Upper lobe of right lung (tissue), 1 donor: ENCODE results near the gene UBR2. TPM values are rescaled to one million over a fixed set of nuclear protein-coding genes. Genes with fewer than 3 reads are reported as not detected.

Experiments used
- ATAC-seq: fragments of 200-7000 bp; cut with Tn5 transposase; one replicate; pipeline ENCODE4 v1.9.1; 2020; ENCODE audit warnings: mild to moderate bottlenecking, moderate library complexity
- DNase-seq: peaks from one replicate; pipeline ENCODE4 v3.0.0-alpha.2; 2020
- H3K27ac ChIP-seq: fragments of 200-600 bp; one replicate; pipeline ENCODE4 v1.8.0; 2022
- H3K27me3 ChIP-seq: fragments of 200-600 bp; one replicate; pipeline ENCODE4 v1.8.0; 2022; ENCODE audit warnings: mild to moderate bottlenecking
- H3K36me3 ChIP-seq: fragments of 200-600 bp; one replicate; pipeline ENCODE4 v1.8.0; 2022
- H3K4me1 ChIP-seq: fragments of 200-600 bp; one replicate; pipeline ENCODE4 v1.8.0; 2022
- H3K4me3 ChIP-seq: fragments of 200-600 bp; one replicate; pipeline ENCODE4 v1.8.0; 2022; ENCODE audit warnings: mild to moderate bottlenecking
- H3K9me3 ChIP-seq: fragments of 200-600 bp; one replicate; pipeline ENCODE4 v1.8.0; 2022
- intact Hi-C: fragments of 100-400 bp; cut with DNase I; formaldehyde crosslinking; loops from one replicate; pipeline ENCODE4 v1.11.0; 2022
- total RNA-seq: library from RNA; stranded (reverse); fragmentation: NEBNext Ultra II Directional; extraction: Animal tissue kit (Norgen Biotek cat#: 25700); gene quantifications from one replicate; pipeline ENCODE4 v1.2.1, GENCODE V29; 2021
- TF ChIP-seq, protein P1 (sequence below): fragments of 200-600 bp; IDR thresholded peaks from one replicate; pipeline ENCODE4 v1.8.0; 2022; ENCODE audit warnings: antibody characterized with exemption
- donor health status: DM: no; HTN: yes; CAD: no; lungs with severe emphysema.

UBR2 gene
- total RNA-seq, 1 donor from 2014 or later = 36.6 TPM

DNA sequence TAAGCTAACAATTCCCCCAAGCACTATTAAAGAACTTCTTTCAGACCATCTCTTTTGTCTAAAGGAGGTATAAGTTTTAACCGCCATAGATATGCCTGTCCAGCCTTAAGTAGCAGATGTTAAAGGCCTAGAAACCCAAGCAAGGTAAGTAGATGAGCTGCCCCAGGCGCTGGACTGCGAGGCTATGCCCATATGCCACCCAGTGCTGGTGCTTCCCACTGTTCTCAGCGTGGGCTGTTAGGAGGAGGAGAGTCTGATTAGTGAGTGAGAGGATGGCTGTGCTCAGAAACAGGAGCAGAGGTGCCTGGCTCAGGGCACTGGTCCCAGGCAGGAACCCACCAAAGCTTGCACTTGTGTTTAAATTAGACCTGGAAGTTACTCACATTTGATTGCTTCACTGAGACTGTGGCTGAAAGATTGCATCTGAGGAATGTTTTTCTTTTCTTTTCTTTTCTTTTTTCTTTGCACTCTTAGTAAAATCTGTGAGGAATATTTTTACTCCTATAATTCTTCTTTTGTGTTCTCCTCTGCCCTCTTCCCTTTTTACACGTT, 126.4 kb downstream of the UBR2 start:
- ATAC-seq (no peak), DNase-seq (no peak)
- H3K36me3 ChIP-seq = peaks cover 91% of the 10 kb centered on the region
- peaks cover 12% of the 10 kb centered on the region for H3K4me1 ChIP-seq
- no peaks in the 10 kb centered on the region for H3K27me3 ChIP-seq
- intact Hi-C loops = no loop called here
- no peak overlapping the region for H3K27ac ChIP-seq
- TF ChIP-seq, protein P1, sequence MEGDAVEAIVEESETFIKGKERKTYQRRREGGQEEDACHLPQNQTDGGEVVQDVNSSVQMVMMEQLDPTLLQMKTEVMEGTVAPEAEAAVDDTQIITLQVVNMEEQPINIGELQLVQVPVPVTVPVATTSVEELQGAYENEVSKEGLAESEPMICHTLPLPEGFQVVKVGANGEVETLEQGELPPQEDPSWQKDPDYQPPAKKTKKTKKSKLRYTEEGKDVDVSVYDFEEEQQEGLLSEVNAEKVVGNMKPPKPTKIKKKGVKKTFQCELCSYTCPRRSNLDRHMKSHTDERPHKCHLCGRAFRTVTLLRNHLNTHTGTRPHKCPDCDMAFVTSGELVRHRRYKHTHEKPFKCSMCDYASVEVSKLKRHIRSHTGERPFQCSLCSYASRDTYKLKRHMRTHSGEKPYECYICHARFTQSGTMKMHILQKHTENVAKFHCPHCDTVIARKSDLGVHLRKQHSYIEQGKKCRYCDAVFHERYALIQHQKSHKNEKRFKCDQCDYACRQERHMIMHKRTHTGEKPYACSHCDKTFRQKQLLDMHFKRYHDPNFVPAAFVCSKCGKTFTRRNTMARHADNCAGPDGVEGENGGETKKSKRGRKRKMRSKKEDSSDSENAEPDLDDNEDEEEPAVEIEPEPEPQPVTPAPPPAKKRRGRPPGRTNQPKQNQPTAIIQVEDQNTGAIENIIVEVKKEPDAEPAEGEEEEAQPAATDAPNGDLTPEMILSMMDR = no peak
- H3K4me3 ChIP-seq = no peak overlapping the region
- H3K9me3 ChIP-seq = no peaks in the 10 kb centered on the region

DNA sequence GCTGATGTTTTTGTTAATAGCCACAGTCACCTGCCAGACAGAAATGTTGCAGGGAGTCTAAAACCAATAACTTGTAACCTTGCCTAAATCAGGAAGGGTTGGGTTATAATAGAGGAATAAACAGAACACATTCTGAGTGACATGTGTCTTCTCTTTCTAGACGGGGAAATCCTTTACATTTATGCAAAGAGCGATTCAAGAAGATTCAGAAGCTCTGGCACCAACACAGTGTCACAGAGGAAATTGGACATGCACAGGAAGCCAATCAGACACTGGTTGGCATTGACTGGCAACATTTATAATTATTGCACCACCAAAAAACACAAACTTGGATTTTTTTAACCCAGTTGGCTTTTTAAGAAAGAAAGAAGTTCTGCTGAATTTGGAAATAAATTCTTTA, 127.0 kb downstream of the UBR2 start:
- intact Hi-C loops = no loop called here
- H3K4me1 ChIP-seq = peaks cover 12% of the 10 kb centered on the region
- TF ChIP-seq, protein P1 = no peak

DNA sequence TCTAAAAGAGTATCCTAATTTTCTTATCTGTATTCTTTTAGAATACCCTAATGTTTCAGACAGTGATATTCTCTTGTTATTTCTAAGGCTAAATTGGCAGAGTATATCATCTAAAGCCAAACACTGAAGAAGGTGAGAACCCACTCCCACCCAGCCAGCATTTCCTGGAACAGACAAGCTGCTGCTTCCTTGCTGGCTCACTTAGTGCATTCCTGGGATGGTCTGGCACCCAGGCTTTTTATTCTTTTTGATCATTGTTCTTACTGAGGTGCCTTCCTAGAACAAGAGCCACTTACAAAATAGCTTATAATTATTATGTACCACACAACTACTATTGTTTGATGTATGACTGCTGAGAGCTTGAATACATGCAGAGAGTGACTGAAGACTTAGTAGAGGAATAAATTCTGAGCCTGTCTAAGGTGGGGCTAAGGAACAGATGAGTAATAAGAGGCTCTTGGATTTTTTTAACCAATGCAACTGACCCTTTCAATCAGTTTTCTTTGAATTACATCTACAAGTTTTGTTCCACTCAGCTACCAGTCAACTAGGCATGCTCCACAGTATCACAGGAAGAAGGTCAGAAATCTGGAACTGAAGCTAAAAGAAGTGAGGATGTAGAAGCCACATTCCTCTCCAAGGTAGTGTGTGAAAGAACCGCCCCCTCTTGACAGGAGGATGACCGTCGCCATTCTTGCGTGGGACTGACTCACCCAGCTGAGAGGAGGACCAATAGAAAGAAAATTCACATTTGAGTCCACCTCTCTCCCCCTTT, 128.5 kb downstream of the UBR2 start:
- Histone ChIP-seq H3K9me3 (no peaks in the 10 kb centered on the region), H3K4me3 (no peak overlapping the region), H3K27ac (peak overlapping the region; percentile 25), H3K4me1 (peaks cover 18% of the 10 kb centered on the region), H3K27me3 (no peaks in the 10 kb centered on the region), H3K36me3 (peaks cover 79% of the 10 kb centered on the region)
- DNase-seq (no peak), ATAC-seq (peak; percentile 79)
- intact Hi-C loops = no loop called here
- TF ChIP-seq, protein P1 = no peak

More for the DNA sequence above, 127.0 kb downstream of the UBR2 start:
- Histone ChIP-seq H3K4me3 (no peak overlapping the region), H3K27me3 (no peaks in the 10 kb centered on the region), H3K9me3 (no peaks in the 10 kb centered on the region), H3K27ac (no peak overlapping the region), H3K36me3 (peaks cover 85% of the 10 kb centered on the region)
- ATAC-seq (no peak), DNase-seq (no peak)

DNA sequence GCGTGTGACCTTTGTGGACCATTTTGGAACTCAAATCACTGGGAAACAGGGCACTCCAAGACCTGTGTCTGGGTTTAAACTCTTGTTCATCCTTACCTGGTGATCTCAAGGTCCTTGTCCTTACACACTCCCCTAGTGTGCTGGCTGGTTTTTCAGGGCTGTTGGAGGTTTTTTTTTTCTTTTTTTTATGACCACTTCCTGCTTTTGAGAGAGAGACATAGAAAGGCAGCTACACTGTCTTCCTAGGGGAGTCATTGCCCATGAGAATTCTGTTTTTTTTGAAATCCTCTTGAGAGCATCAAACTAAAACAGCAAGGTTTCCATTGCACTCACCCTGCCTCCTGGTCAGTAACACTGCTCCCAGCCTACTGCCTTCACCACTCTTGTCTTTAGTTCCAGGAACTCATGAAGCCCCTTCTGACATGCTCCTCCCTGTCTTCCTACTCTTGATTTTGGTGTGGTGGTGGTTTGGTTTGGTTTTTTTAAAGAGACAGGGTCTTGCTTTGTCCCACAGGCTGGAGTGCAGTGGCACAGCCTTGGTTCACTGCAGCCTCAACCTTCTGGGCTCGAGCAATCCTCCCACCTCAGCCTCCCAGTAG, 130.0 kb downstream of the UBR2 start:
- DNase-seq (no peak), ATAC-seq (no peak)
- intact Hi-C loops = no loop called here
- Histone ChIP-seq H3K27me3 (no peaks in the 10 kb centered on the region), H3K4me1 (peaks cover 18% of the 10 kb centered on the region), H3K4me3 (no peak overlapping the region), H3K9me3 (no peaks in the 10 kb centered on the region), H3K36me3 (peaks cover 64% of the 10 kb centered on the region), H3K27ac (peak overlapping the region; percentile 42)
- TF ChIP-seq, protein P1 = no peak

DNA sequence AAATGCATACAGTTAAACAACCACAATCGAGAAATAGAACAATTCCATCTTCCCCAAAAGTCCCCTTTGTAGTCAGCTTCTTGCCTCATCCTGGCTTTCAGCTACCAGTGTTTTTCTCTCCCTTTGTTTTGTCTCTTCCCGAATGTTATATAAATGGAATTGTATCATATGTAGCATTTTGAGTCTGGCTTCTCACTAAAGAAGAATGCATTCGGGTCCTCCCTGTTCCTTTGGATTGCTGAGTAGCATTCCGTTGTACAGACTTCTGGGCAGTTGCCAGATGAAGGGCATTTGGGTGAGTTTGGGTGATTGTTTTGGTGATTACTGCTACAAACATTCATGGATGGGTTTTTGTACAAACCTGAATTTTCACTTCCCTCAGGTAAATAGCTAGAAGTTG, 130.8 kb downstream of the UBR2 start:
- intact Hi-C loops = no loop called here

More for the DNA sequence above, 130.8 kb downstream of the UBR2 start:
- Histone ChIP-seq H3K4me3 (no peak overlapping the region), H3K27me3 (no peaks in the 10 kb centered on the region), H3K4me1 (peaks cover 18% of the 10 kb centered on the region), H3K9me3 (no peaks in the 10 kb centered on the region), H3K27ac (peak overlapping the region; percentile 42), H3K36me3 (peaks cover 56% of the 10 kb centered on the region)
- DNase-seq (no peak), ATAC-seq (no peak)
- TF ChIP-seq, protein P1 = no peak
